Peyer's patch (tissue), 4 donors: ENCODE results near the gene BPTF. TPM values are rescaled to one million over a fixed set of nuclear protein-coding genes. Genes with fewer than 3 reads are reported as not detected.
"Not testable (repeated sequence)": the region's sequence is repeated elsewhere in the genome, so short reads cannot be mapped to it uniquely, and the experiment has no call there.

ENCODE experiments used
- DNase-seq, 3 donors: peaks; one replicate each; pipeline ENCODE4 v3.0.0-alpha.2; 2017 to 2019
- H3K27ac ChIP-seq, 4 donors: fragments of 200-600 bp; sonication (generic); one replicate each; pipeline ENCODE4 v1.5.1; 2016 to 2019
- H3K27me3 ChIP-seq, 2 donors: fragments of 200-600 bp; sonication (generic); one replicate each; pipeline ENCODE4 v1.5.1; 2019
- H3K36me3 ChIP-seq, 3 donors: fragments of 200-600 bp; sonication (generic); one replicate each; pipeline ENCODE4 v1.5.1; 2016 to 2019
- H3K4me1 ChIP-seq, 4 donors: fragments of 200-600 bp; sonication (generic); one replicate each; pipeline ENCODE4 v1.5.1; 2016 to 2019
- H3K4me3 ChIP-seq, 4 donors: fragments of 200-600 bp; sonication (generic); 1 replicate in 3 of 4; 2 replicates in 1 of 4; pipeline ENCODE4 v1.5.1; 2016 to 2019; ENCODE audit warnings: mild to moderate bottlenecking in 1 of 4
- H3K9me3 ChIP-seq, 4 donors: fragments of 200-600 bp; sonication (generic); one replicate each; pipeline ENCODE4 v1.5.1; 2016 to 2019; ENCODE audit warnings: mild to moderate bottlenecking in 1 of 4
- CTCF ChIP-seq, 6 experiments: fragments of 450-650 bp in 4 of 6; fragments of 200-600 bp in 2 of 6; sonication (generic) in 1 of 6; IDR thresholded peaks; one replicate each; pipeline ENCODE4 v1.5.1; 2017 to 2019; ENCODE audit warnings: antibody characterized with exemption in 6 of 6, mild to moderate bottlenecking in 3 of 6, moderate library complexity in 1 of 6
- POLR2A ChIP-seq, 2 donors: fragments of 450-650 bp; IDR thresholded peaks; one replicate each; pipeline ENCODE4 v1.5.1; 2017; ENCODE audit warnings: antibody characterized with exemption in 2 of 2, mild to moderate bottlenecking in 2 of 2, moderate library complexity in 2 of 2
- total RNA-seq, 4 donors: library from RNA; depleted of rRNA; stranded (reverse); fragments of >200 nt; gene quantifications; one replicate each; pipeline ENCODE4 v1.1.0, GENCODE V29; 2016

Gene BPTF
- total RNA-seq, 4 donors from 2014 or later = 70.2 to 305 (median 109) TPM

- no peaks in the 10 kb centered on the region for H3K36me3 ChIP-seq
- no peaks in the 10 kb centered on the region for H3K27me3 ChIP-seq
- H3K4me1 ChIP-seq = no peaks in the 10 kb centered on the region
- no peak for TF ChIP-seq CTCF (IDR thresholded peaks at IDR 0.05)
- TF ChIP-seq POLR2A (IDR thresholded peaks at IDR 0.05) = no peak
- H3K4me3 ChIP-seq = no peak overlapping the region
- DNase-seq = no peak
- no peaks in the 10 kb centered on the region for H3K9me3 ChIP-seq
- no peak overlapping the region for H3K27ac ChIP-seq
Measured at GRCh38 chr17:68013385-68013784, 188.1 kb downstream of the BPTF start.

- Histone ChIP-seq H3K4me3 (no peak overlapping the region), H3K27me3 (no peaks in the 10 kb centered on the region), H3K36me3 (no peaks in the 10 kb centered on the region), H3K4me1 (no peaks in the 10 kb centered on the region), H3K27ac (no peak overlapping the region), H3K9me3 (no peaks in the 10 kb centered on the region)
- TF ChIP-seq CTCF (IDR thresholded peaks at IDR 0.05) (no peak), POLR2A (IDR thresholded peaks at IDR 0.05) (no peak)
- DNase-seq = no peak
Measured at GRCh38 chr17:68015081-68015723, 189.9 kb downstream of the BPTF start.

GRCh38 chr17:68016838-68017237 is 191.5 kb downstream of the BPTF start:
- Histone ChIP-seq H3K9me3 (no peaks in the 10 kb centered on the region), H3K27me3 (no peaks in the 10 kb centered on the region), H3K4me1 (peaks cover 0 to 5% (median 3%) of the 10 kb centered on the region in 4 donors), H3K36me3 (no peaks in the 10 kb centered on the region), H3K27ac (no peak overlapping the region), H3K4me3 (no peak overlapping the region)
- TF ChIP-seq CTCF (IDR thresholded peaks at IDR 0.05) (no peak), POLR2A (IDR thresholded peaks at IDR 0.05) (no peak)
- DNase-seq = no peak

GRCh38 chr17:68018493-68018892 is 193.2 kb downstream of the BPTF start:
- DNase-seq, H3K36me3 ChIP-seq, H3K4me1 ChIP-seq, H3K4me3 ChIP-seq, H3K9me3 ChIP-seq, H3K27ac ChIP-seq, H3K27me3 ChIP-seq: not testable (repeated sequence)

GRCh38 chr17:68019336-68019674 is 194.0 kb downstream of the BPTF start:
- Histone ChIP-seq H3K4me1 (peaks cover 0 to 5% (median 3%) of the 10 kb centered on the region in 4 donors), H3K4me3 (peak overlapping the region in 2 of 4 donors; percentile 60 to 71), H3K36me3 (no peaks in the 10 kb centered on the region), H3K9me3 (no peaks in the 10 kb centered on the region), H3K27ac (peak overlapping the region in 2 of 4 donors; percentile 81), H3K27me3 (no peaks in the 10 kb centered on the region)
- DNase-seq = no peak
- TF ChIP-seq POLR2A (IDR thresholded peaks at IDR 0.05) (no peak), CTCF (IDR thresholded peaks at IDR 0.05) (no peak)

- peak; percentile 93 to 99 (median 99) for DNase-seq
- TF ChIP-seq CTCF (IDR thresholded peaks at IDR 0.05) (peak; percentile 29 to 80 (median 66)), POLR2A (IDR thresholded peaks at IDR 0.05) (peak; percentile 50 to 56)
- Histone ChIP-seq H3K4me1 (peaks cover 0 to 5% (median 3%) of the 10 kb centered on the region in 4 donors), H3K9me3 (no peaks in the 10 kb centered on the region), H3K27me3 (no peaks in the 10 kb centered on the region), H3K4me3 (peak overlapping the region; percentile 52 to 71 (median 62)), H3K36me3 (no peaks in the 10 kb centered on the region), H3K27ac (peak overlapping the region; percentile 81 to 83 (median 82))
Measured at GRCh38 chr17:68019675-68020408, 194.5 kb downstream of the BPTF start.
